NCI-H2196 (cell line): ENCODE data around the gene PRSS36.
A peak's percentile ranks its signal among the peaks of the same experiment; 100 is the strongest.
"Not testable (repeated sequence)": the region's sequence is repeated elsewhere in the genome, so short reads cannot be mapped to it uniquely, and the experiment has no call there.

Experiments
- DNase-seq: peaks from one replicate; lab custom pipeline; 2025; ENCODE audit not compliant: unreplicated experiment; lab: John Stamatoyannopoulos, UW

PRSS36 gene

GRCh38 chr16:31142109-31143010 is 7.5 kb downstream of the PRSS36 start:
- peak; percentile 100 for DNase-seq

- DNase-seq = no peak
Observed at GRCh38 chr16:31141489-31142108, 8.3 kb downstream of the PRSS36 start.

GRCh38 chr16:31141071-31141469 is 8.8 kb downstream of the PRSS36 start:
- not testable (repeated sequence) for DNase-seq

GRCh38 chr16:31138621-31139578 is 11.0 kb downstream of the PRSS36 start:
- DNase-seq = no peak

GRCh38 chr16:31136822-31137499 is 12.9 kb downstream of the PRSS36 start:
- DNase-seq = not testable (repeated sequence)

- no peak for DNase-seq
Observed at GRCh38 chr16:31136287-31136662, 13.6 kb downstream of the PRSS36 start.

GRCh38 chr16:31135535-31136286 is 14.2 kb downstream of the PRSS36 start, which contains the start of gene PRSS8:
Gene PRSS8 (minus strand): TSS chr16:31135727. CDS start chr16:31135498, 229 bp downstream.
- peak; percentile 56 for DNase-seq

GRCh38 chr16:31134625-31135534 is 15.0 kb downstream of the PRSS36 start:
- DNase-seq = peak; percentile 61

GRCh38 chr16:31134091-31134571 is 15.7 kb downstream of the PRSS36 start:
- DNase-seq = peak; percentile 30

GRCh38 chr16:31133046-31133501 is 16.8 kb downstream of the PRSS36 start:
- no peak for DNase-seq

GRCh38 chr16:31132303-31132979 is 17.4 kb downstream of the PRSS36 start:
- no peak for DNase-seq

- no peak for DNase-seq
Observed at GRCh38 chr16:31131841-31132271, 18.0 kb downstream of the PRSS36 start.

GRCh38 chr16:31131416-31131815 is 18.4 kb downstream of the PRSS36 start:
- no peak for DNase-seq

- DNase-seq = peak; percentile 67
Observed at GRCh38 chr16:31130899-31131298, 19.0 kb downstream of the PRSS36 start.

- DNase-seq = peak; percentile 28
Observed at GRCh38 chr16:31130336-31130891, 19.5 kb downstream of the PRSS36 start.

GRCh38 chr16:31129568-31130335 is 20.1 kb downstream of the PRSS36 start:
- no peak for DNase-seq
